HG02759 (cell line): ENCODE results near the gene PRDX6.
"Not testable (repeated sequence)": the region's sequence is repeated elsewhere in the genome, so short reads cannot be mapped to it uniquely, and the experiment has no call there.

Experiments
- ATAC-seq: cut with Tn5 transposase; IDR thresholded peaks from one replicate; pipeline ENCODE4 v1.9.1; 2021; ENCODE audit warnings: mild to moderate bottlenecking, moderate library complexity; ENCODE audit not compliant: unreplicated experiment

PRDX6 gene

GRCh38 chr1:173495609-173496267 is 18.6 kb downstream of the PRDX6 start:
- ATAC-seq = no peak

DNA sequence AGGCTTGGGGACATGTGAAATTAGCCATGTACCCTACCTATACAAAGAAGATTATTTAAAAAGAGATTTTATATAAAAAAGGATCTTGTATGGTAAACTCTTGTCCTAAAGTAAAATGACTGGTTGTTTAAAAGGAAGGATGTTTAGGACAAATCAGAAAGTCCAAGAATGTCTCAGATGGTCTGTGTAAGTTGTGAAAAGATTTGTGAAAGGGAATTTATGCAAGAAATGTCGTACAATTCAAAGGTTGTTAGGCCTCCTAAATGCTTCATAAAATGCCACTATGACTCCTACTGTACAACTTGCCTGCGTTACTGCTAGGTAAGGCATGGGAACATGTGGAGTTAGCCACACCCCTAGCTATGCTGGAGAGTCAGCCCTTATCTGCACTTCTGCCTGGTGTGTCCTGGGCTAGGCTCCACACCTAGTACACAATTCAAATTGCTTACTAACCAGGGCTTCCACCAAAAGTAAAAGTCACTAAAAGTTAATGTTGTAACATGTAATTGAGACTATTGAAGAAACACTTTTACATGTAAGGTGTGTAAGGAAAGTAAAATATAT is 19.7 kb downstream of the PRDX6 start:
- no peak for ATAC-seq

DNA sequence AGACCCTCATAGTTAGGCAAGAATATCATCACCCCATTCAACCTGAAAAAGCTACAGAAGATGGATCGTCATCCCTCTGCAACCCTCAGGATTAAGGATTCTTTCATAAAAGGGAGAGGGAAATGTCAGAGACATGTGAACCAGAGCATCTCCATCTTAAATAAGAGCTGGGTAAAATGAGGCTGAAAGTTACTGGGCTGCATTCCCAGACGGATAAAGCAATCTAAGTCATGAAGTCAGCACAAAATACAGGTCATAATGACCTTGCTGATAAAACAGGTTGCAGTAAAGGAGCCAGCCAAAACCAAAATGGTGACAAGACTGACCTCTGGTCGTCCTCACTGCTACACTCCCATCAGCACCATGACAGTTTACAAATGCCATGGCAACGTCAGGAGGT is 22.6 kb downstream of the PRDX6 start:
- ATAC-seq = no peak

DNA sequence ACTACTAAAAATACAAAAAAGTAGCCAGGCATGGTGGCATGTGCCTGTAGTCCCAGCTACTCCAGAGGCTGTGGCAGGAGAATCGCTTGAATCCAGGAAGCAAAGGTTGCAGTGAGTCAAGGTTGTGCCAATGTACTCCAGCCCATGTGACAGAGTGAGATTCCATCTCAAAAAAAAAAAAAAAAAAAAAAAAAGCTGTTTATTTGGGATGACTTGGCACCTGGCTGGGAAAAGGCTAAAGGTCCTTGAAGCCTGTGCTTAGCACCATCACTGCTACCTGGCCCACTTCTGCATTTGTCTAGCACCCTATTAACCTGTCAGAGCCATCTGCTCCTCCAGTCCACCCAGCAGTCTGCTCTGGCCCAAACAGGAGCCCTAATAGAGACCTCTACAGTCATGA is 25.0 kb downstream of the PRDX6 start:
- ATAC-seq = no peak

DNA sequence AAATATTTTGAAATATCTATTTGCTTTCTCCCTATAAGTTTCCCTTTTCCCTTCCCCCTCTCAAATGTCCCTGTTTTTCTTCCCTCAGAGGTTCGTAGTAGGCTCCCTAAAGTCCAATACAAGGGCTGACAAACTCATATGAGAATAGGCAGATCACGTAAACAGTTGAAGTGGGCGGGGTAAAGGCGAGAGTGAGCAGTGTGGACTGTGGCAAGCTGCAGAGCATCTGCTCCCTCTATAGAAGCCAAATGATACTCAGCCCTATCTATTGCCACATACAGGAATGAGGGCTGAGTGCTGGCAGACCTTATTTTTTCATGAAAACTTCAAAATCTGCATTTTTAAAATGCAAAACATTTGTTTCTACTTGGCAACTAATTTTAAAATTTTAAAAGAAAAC is 26.3 kb downstream of the PRDX6 start:
- no peak for ATAC-seq

GRCh38 chr1:173504268-173504667 is 27.1 kb downstream of the PRDX6 start:
- no peak for ATAC-seq

DNA sequence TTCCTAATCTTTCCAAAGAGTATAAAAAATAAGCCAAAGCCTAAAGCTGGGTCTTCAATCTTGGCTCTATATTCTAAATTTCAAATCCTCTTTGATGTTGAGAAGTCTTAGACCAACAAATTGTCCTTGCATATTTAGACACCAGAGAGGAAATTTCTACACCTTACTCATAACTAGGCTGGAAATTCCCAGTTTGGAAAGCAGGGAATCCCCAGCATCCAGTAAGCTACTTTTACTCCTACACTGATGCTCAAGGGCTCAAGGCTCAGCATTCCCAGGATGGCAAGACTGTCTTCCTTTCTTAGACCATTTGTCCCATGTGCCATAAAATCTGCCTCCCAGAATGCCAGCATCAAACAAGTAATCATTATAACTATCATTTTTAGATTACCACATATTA is 28.3 kb downstream of the PRDX6 start:
- ATAC-seq = no peak

DNA sequence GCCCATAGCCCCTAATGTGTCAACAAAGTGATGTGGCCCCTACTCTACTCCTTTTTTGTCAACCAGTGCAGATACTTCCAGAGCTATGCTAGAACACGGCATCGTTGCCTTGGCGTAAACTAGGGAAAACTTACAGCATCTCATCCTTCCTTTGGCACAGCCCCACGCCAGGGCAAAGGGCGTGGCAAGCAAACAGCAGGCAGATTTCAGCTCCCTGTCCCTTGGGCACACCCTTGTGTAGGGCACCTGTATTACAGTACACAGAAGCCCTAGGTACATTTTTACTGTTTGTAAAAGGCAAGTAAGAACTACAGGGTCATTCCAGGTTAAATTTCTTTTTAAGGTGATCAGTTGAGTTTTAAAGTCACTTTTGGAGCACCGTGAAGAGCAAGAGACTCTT is 29.3 kb downstream of the PRDX6 start:
- ATAC-seq = no peak

GRCh38 chr1:173507205-173507846 is 30.2 kb downstream of the PRDX6 start:
- ATAC-seq = no peak

DNA sequence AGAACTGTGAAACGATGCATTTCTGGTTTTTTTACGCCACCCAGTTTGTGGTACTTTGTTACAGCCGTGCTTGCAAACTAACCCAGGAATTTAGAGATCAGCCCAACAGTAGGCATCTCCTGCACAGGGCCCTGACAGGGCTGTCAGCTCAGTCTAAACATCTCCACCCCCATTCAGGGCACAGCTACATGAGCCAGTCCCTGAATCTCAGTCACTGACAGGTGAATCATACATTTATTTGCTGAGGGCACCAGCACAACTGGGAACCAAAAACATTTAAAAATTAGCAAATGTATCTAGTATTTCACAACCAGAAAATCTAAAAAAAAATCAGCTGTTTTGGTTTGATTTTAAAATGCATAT is 30.7 kb downstream of the PRDX6 start:
- ATAC-seq = no peak

DNA sequence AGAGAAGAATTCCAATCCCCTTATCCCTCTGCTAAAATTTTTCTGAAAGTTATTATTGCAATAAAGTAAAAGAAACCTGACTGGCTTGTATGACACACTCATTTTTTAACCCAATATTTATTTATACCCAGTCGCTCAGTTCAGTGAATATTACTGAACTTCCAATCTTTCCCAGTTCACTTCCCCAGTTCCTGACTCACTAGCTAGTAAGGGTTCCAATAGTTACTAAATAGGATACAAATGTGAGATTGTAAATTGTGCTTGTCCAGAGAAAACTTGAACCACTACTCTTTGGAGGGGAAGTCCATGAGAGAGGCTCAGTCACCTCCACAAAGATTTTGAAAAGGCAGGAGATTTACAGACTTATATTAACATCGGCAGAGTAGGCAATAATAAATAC is 31.4 kb downstream of the PRDX6 start:
- ATAC-seq = no peak

DNA sequence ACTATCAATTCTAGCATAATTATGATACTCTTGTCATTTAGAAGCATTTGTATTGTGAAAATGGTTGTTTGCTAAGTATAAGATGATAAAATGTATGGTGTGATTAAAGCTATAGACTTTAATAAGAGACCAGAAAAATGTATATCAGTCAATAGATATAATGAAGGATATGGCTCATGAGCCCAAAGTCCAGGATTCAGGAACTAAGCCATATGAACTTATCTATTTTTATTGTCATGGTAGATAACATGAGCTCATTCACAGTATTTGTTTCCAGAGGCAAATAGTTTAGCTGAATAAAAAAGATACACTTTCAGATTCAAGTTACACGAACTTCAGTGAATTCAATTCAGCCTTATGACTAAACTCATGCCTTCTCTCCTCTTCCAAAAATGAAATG is 32.7 kb downstream of the PRDX6 start:
- ATAC-seq = no peak

- ATAC-seq = not testable (repeated sequence)
These were observed 37.4 kb downstream of the PRDX6 start for GRCh38 chr1:173514503-173514902.

DNA sequence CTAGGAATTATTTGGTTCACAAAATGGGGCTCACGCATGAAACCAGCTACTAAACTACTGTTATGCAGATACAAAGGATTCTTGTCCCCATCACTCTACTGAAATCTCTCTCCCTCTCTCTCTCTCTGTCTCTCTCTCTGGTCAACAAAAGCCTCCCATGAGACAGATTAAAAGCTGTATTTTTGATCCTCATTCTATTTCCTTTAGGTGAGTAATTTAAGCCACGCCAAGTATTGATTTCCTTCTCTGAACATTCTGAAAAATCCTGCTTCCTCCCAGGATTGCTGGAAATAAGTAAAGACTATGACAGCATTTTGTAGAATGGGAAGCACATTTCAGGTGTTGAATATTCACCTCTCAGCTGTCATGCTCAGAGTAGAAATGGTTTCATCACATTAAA is 43.7 kb downstream of the PRDX6 start:
- ATAC-seq = no peak

DNA sequence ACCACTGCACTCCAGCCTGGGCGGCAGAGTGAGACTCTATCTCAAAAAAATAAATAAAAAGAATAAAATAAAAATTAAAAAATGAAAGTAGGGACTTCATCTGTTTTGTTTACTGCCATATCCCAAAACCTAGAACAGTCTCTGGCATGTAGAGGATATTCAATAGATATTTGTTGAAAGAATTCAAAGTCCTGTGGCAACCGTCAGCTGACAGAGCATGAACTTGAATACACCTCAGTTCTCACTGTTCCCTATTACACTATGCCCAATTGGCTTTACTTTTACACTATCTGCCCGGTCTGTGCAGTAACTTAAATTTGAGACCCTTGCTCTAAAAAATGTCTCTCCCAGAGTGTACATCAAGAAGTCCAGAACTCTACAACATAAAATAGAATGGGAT is 46.2 kb downstream of the PRDX6 start:
- no peak for ATAC-seq

- no peak for ATAC-seq
These were observed 48.8 kb downstream of the PRDX6 start for GRCh38 chr1:173525926-173526325.

GRCh38 chr1:173527151-173527826 is 50.2 kb downstream of the PRDX6 start:
- no peak for ATAC-seq

- ATAC-seq = no peak
These were observed 52.0 kb downstream of the PRDX6 start for GRCh38 chr1:173529106-173529505.

DNA sequence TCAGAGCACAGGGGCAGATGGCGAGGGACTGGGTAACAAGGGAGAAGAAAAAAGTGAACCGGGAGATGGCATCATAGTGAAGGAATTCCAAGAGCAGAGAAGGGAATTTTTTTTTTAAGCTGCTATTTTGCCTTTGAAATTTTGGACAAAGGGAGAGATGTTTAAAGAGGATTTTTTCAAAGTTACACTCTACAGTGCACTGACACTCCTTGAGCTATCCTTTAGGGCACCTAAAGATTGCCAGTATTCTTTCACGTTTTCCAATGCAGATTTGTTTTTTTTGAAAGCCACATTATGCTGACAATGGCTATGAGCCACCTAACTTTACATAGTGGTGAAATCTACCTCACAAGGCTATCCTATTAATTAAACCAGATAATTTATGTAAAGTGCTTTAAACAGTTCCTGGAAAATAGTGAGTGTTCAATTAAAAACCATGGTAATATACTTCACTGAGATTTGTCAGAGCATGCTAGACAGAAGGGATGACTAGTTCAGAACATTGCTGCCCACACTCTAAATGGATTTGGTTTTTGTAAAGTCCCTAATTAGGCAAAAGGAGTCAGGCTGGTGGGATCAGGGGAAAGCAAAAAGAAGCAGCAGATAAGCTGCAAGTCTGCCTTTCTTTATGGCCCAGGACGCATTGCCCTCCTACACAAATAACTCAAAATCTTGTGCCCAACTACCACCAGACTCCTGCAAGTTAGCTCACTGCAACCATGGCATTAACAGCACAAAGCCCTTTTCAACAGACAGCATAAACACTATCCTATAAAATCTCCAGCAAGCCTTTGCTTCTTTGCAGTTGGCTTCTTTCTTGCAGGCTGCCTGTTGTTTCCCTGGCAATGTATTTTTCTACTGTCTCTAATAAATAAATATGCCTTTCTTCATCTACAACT is 53.9 kb downstream of the PRDX6 start:
- no peak for ATAC-seq

DNA sequence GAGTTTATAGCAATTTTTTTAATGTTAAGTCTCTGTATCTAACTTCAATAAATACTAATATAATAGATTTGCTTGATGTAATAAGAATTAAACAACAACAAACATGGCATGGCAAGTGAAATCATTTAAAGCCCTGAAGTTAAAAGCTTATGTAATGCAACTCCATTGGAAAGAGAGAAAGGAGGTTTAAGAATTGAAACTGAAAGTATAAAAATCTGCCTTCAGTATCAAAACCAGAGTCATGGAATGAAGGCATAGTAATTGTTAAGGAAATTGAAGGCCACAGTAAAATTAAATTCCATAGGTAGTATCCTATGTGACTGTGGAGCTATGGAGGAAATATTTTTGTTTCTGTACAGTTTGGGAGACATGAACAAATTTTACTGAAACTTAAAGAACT is 55.1 kb downstream of the PRDX6 start:
- no peak for ATAC-seq

GRCh38 chr1:173536223-173536622 is 59.1 kb downstream of the PRDX6 start:
- no peak for ATAC-seq
